Hematopoietic multipotent progenitor cell treated with erythropoietin and hydrocortisone succinate and interleukin-3 and kit ligand, for 8 days (in vitro differentiated cells): ENCODE data around the gene URGCP.
"Not testable (repeated sequence)": the region's sequence is repeated elsewhere in the genome, so short reads cannot be mapped to it uniquely, and the experiment has no call there.

Experiments
- DNase-seq: peaks from one replicate; pipeline ENCODE4 v3.0.0-alpha.2; 2015

URGCP gene

GRCh38 chr7:43905956-43906330 lies 453 bp downstream of the URGCP start:
- peak; percentile 32 for DNase-seq

GRCh38 chr7:43905209-43905946 lies 1.0 kb downstream of the URGCP start:
- DNase-seq: no peak

DNA sequence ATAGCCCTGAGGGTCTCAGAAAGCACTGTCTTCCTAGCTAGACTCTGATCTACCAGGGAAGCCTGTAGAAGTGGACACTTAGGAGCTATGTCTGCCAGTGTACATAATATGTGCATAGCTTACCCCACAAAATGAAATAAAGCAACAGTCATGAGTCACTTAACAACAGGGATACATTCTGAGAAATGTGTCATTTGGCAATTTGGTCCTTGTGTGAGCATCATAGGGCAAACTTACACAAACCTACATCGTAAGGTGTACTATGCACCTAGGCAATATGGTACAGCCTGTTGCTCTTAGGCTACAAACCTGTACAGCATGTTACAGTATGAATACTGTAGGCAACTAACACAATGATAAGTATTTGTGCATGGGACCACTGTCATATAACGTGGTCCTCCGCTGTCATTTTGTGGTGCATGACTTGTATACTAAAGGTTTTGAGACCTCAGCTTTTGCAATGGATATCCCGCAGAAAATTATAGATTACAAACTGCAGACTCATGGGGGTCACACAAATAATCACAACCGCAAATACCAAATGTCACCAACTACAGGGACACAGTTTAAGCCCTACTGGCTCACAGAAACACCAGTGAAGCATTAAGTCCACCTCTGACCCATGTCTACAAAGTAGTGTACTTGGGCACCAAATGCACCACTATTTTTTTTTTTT lies 1.7 kb downstream of the URGCP start:
- peak; percentile 5 for DNase-seq

- no peak for DNase-seq
Measured at GRCh38 chr7:43902542-43903054, 3.8 kb downstream of the URGCP start.

- not testable (repeated sequence) for DNase-seq
Measured at GRCh38 chr7:43898571-43898970, 7.8 kb downstream of the URGCP start.

GRCh38 chr7:43895847-43896415 lies 10.5 kb downstream of the URGCP start:
- no peak for DNase-seq

DNA sequence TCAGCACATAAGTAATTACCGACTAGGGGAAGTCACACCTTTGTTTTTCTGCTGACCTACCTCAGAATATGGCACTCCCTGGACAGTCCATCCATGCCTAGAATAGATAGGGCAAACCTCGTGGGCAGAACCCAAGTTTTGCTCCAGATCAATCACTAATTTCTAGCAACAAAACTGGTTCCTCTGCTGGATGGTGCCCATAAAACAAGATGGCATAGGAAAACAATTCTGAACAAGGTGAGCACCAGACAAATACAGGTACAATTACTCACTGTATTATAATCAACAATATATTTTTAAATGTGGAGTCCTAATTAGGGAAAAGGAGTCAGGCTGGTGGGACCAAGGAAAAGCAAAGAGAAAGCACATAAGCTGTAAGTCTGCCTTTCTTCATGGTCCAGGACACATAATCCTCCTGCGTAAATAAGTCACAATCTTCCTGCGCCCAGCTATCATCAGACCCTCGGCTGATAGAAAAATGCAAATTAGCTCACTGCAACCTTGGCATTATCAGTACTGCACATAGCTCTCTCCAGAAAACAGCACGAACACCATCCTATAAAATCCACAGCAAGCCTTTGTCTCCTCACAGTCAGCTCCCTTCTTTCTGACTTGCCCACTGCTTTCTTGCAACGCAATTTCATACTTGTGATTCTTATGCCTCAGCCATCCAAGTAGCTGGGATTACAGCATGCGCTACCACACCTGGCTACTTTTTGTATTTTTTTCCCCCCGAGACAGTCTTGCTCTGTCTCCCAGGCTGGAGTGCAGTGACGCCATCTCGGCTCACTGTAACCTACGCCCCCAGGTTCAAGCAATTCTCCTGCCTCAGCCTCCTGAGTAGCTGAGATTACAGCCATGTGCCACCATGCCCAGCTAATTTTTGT lies 15.1 kb downstream of the URGCP start:
- no peak for DNase-seq

GRCh38 chr7:43890468-43890867 lies 15.9 kb downstream of the URGCP start:
- DNase-seq: no peak

DNA sequence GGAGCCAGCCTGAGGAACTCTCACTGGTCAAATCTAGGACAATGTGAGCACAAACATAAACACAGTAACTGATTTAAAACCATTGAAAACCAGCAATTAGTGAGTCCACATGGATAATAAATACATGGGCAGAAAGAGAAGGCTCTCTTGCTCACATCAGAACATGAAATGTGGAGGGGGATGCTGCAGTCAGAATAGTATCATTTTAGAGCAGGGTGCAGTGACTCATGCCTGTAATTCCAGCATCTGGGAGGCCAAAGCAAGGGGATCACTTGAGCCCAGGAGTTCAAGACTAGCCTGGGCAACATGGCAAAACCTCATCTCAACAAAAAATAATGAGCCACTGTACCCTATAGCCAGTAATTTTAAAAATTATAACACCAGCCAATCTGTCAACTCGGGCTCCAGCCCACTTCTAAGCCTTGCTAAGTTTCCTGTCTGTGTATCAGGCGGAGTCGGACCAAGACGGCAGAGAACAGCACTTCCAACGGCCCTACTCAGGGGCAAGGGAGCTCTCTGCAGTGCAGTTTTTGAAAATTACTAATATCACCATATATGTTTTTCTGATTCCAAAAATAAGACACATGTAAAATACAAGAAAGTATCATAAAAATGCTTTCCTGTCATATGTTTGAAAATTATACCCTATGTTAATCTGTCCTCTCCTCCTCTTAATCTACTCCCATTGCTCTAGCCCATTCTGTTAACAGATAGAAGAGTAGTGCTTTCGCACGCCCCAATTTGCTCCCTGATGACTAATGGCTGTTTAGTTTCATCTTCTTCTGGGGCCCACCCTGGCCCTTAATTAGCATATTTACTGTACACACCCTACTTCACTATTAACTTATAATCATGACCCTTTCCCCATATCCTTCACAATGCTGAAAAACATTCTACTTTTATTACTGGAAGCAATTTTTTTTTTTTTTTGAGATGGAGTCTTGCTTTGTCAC lies 17.1 kb downstream of the URGCP start:
- DNase-seq: peak; percentile 61

GRCh38 chr7:43884617-43885016 lies 21.8 kb downstream of the URGCP start:
- no peak for DNase-seq

GRCh38 chr7:43884209-43884608 lies 22.2 kb downstream of the URGCP start:
- no peak for DNase-seq

- DNase-seq: no peak
Measured at GRCh38 chr7:43880596-43880995, 25.8 kb downstream of the URGCP start.

DNA sequence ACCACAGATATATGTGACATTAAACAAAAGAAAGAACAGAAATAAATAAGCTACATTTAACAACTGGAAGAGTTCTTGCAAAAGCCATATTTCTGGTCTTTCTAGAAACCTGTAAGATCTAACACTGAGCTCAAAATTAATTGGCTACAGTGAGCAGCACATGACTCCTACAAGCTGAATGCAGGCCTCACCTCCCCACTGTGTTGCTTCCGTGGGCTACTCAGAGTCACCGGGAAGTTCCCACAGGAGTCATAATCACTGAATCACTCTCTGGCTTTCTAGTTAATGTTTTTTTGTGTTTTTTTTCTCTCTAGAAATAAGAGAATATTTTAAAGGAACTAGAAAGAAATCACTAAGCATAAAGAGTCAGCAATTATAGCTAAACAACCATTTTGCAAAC lies 26.9 kb downstream of the URGCP start:
- DNase-seq: no peak

DNA sequence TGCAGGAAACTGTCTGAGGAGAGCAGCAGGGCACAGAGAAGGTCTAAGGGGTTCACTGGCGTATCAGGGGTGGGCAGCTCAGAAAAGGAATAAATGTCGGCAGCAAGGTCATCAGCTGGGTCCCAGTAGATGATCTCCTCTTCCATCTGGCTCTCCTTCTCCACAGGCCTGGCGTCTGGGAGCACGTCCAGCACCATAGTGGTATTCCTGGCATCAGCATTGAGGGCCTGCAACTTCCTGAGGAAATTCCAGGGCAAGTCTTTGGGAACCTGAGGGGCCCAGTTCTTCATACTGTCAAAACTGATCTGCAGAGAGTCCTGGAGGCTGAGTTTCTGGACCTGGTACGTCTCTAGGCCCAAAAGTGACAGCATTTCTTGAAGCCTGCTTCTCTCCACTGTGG lies 27.5 kb downstream of the URGCP start:
- no peak for DNase-seq

DNA sequence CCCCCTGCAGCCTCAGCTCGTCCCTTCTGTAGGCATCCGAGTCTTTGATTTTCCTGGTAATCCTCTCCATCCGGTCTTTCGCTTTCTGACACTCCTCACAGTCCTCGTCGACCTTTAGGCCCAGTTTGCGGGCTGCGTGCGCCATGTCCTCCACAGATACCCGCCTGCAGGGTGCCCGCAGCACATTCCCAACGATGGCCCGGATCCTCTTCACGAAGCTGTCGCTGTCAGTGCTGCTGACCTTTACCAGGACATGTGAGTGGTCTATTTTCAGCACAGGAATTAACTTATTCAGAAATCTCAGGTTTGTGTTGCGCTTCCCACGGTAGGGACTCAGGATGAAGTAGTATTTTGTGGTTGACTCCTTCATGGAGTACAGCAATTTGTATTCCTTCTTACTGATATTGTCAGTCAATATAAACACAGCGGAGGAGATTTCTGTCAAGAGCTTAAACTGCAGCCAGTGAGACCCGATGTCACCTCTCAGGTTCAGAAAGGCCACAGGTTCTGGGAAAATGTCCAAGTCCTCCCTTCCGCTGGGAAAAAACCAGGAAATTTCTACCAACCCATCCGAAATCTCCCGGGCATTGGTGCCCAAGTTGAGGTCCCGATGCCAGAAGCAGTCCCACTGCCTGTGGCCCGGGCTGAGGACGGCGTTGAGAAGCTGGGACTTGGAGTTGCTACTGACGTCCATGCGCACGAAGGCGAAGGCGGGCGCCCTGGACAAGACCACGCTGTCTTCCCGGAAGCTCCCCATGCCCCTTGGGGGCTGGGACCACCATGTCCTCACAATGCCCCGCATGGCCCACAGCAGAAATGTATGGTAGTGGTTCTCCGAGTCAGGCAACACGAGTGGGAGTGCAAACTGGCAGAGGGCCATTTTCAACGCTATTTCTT lies 28.2 kb downstream of the URGCP start:
- no peak for DNase-seq

GRCh38 chr7:43876976-43877745 lies 29.2 kb downstream of the URGCP start:
- DNase-seq: no peak

DNA sequence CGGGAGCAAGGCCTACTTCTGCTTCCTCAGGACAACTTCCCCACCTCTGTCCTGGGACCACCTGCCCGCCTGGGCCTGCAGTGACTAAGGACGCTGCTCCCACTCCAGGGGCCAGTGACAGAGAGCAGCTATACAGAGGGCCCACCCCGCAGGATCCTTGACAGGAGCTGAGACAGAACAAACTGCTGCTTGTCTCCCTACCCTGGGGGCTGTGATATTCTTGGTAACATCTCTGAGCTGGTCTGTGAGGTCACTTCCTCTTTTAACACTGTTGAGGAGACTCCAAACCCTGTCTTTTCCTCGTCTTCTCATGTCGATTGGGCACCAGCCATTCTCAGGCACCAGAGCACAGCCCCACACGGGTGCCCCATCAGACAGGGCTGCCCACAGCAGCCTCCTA lies 30.2 kb downstream of the URGCP start:
- no peak for DNase-seq

DNA sequence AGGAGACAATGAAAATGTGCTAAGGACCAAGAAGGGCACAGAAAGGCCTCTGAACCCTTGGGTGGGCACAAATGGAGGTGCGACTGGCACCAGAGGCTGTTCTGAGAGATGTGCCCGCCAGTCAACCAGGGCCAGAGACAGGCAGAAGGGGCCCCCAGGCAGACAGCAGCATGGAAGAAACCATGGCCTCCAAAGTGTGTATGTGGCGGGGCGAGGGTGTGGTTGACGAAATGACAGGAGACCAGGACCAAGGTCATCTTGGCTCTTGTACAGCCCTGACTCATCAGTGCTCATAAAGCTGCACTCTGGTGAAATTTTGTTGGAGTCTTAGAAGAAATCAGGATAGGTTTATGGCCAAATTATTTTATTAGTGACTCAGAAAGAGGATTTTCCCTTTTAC lies 33.1 kb downstream of the URGCP start:
- DNase-seq: peak; percentile 31

- DNase-seq: no peak
Measured at GRCh38 chr7:43872406-43873110, 33.8 kb downstream of the URGCP start.
